Measurements from ENCODE around the gene GPANK1.
"Not testable (repeated sequence)": the region's sequence is repeated elsewhere in the genome, so short reads cannot be mapped to it uniquely, and the experiment has no call there.

GPANK1 gene

GRCh38 chr6:31664790-31665500, at the start of gene GPANK1:
Gene GPANK1 (minus strand): TSS chr6:31664997. CDS start chr6:31664478, 519 bp downstream.
- DNase-seq (ENCODE audit: low spot score) = peak; percentile 94

- DNase-seq (ENCODE audit: low spot score) = no peak
Observed at GRCh38 chr6:31713991-31714684, 49.3 kb upstream of the GPANK1 start.

GRCh38 chr6:31713465-31713864, 48.7 kb upstream of the GPANK1 start:
- DNase-seq (ENCODE audit: low spot score) = no peak

GRCh38 chr6:31712296-31712695, 47.5 kb upstream of the GPANK1 start:
- DNase-seq (ENCODE audit: low spot score) = no peak

GRCh38 chr6:31711233-31711632, 46.4 kb upstream of the GPANK1 start:
- no peak for DNase-seq (ENCODE audit: low spot score)

GRCh38 chr6:31710523-31711219, 45.9 kb upstream of the GPANK1 start:
- DNase-seq (ENCODE audit: low spot score) = no peak

- not testable (repeated sequence) for DNase-seq (ENCODE audit: low spot score)
Observed at GRCh38 chr6:31709157-31709556, 44.4 kb upstream of the GPANK1 start.

GRCh38 chr6:31708224-31708623, 43.4 kb upstream of the GPANK1 start:
- DNase-seq (ENCODE audit: low spot score) = no peak

GRCh38 chr6:31707701-31708100, 42.9 kb upstream of the GPANK1 start:
- no peak for DNase-seq (ENCODE audit: low spot score)

GRCh38 chr6:31706599-31706998, 41.8 kb upstream of the GPANK1 start, which contains the start of gene LY6G6F:
Gene LY6G6F (plus strand): TSS chr6:31706866. CDS start chr6:31706907, 41 bp downstream.
- no peak for DNase-seq (ENCODE audit: low spot score)

GRCh38 chr6:31705931-31706330, 41.1 kb upstream of the GPANK1 start:
- no peak for DNase-seq (ENCODE audit: low spot score)

GRCh38 chr6:31702819-31703716, 38.3 kb upstream of the GPANK1 start, which contains the start of gene ABHD16A:
Gene ABHD16A (minus strand): TSS chr6:31703324. CDS start chr6:31703281, 43 bp downstream.
- DNase-seq (ENCODE audit: low spot score) = peak; percentile 98

GRCh38 chr6:31702405-31702818, 37.6 kb upstream of the GPANK1 start:
- DNase-seq (ENCODE audit: low spot score) = no peak

- no peak for DNase-seq (ENCODE audit: low spot score)
Observed at GRCh38 chr6:31701666-31702404, 37.0 kb upstream of the GPANK1 start.

- DNase-seq (ENCODE audit: low spot score) = no peak
Observed at GRCh38 chr6:31700740-31701401, 36.1 kb upstream of the GPANK1 start.

GRCh38 chr6:31697555-31697954, 32.8 kb upstream of the GPANK1 start:
- no peak for DNase-seq (ENCODE audit: low spot score)

GRCh38 chr6:31693535-31693934, 28.7 kb upstream of the GPANK1 start:
- DNase-seq (ENCODE audit: low spot score) = no peak

- DNase-seq (ENCODE audit: low spot score) = no peak
Observed at GRCh38 chr6:31692886-31693285, 28.1 kb upstream of the GPANK1 start.

GRCh38 chr6:31692353-31692752, 27.6 kb upstream of the GPANK1 start:
- no peak for DNase-seq (ENCODE audit: low spot score)

GRCh38 chr6:31691564-31692108, 26.8 kb upstream of the GPANK1 start:
- no peak for DNase-seq (ENCODE audit: low spot score)

Data from globus pallidus (tissue), 1 donor.